Stimulated activated CD8-positive, alpha-beta memory T cell treated with anti-CD3 and anti-CD28 coated beads, Interleukin-7, amount 100 ng/mL, for 24 hours (primary cell): ENCODE measurements around the gene STAT1.

Experiments used
- DNase-seq: peaks from one replicate; pipeline ENCODE4 v3.0.0-alpha.2; 2020; ENCODE audit warnings: low read depth

Gene STAT1

GRCh38 chr2:190959911-190960788 lies 53.8 kb downstream of the STAT1 start:
- DNase-seq: no peak

- no peak for DNase-seq
Measured at GRCh38 chr2:190953257-190953656, 60.7 kb downstream of the STAT1 start.

- DNase-seq: no peak
Measured at GRCh38 chr2:190950566-190950991, 63.4 kb downstream of the STAT1 start.

- no peak for DNase-seq
Measured at GRCh38 chr2:190948671-190949070, 65.3 kb downstream of the STAT1 start.

GRCh38 chr2:190947711-190948251 lies 66.2 kb downstream of the STAT1 start:
- DNase-seq: no peak

GRCh38 chr2:190947141-190947540 lies 66.8 kb downstream of the STAT1 start:
- DNase-seq: no peak

GRCh38 chr2:190943706-190944105 lies 70.3 kb downstream of the STAT1 start:
- DNase-seq: no peak

GRCh38 chr2:190942697-190943096 lies 71.3 kb downstream of the STAT1 start:
- DNase-seq: no peak

GRCh38 chr2:190941571-190941970 lies 72.4 kb downstream of the STAT1 start:
- DNase-seq: no peak

GRCh38 chr2:190940454-190940853 lies 73.5 kb downstream of the STAT1 start:
- DNase-seq: no peak

- DNase-seq: no peak
Measured at GRCh38 chr2:190938771-190939335, 75.1 kb downstream of the STAT1 start.

- DNase-seq: no peak
Measured at GRCh38 chr2:190935054-190935453, 78.9 kb downstream of the STAT1 start.

GRCh38 chr2:190933361-190933760 lies 80.6 kb downstream of the STAT1 start:
- DNase-seq: no peak

- no peak for DNase-seq
Measured at GRCh38 chr2:190932514-190932913, 81.5 kb downstream of the STAT1 start.

- DNase-seq: no peak
Measured at GRCh38 chr2:190930411-190930810, 83.6 kb downstream of the STAT1 start.

GRCh38 chr2:190929919-190930318 lies 84.1 kb downstream of the STAT1 start:
- DNase-seq: no peak

- no peak for DNase-seq
Measured at GRCh38 chr2:190927301-190927700, 86.7 kb downstream of the STAT1 start.

GRCh38 chr2:190922376-190922775 lies 91.6 kb downstream of the STAT1 start:
- no peak for DNase-seq

GRCh38 chr2:190920085-190920484 lies 93.9 kb downstream of the STAT1 start:
- DNase-seq: no peak
